Measurements from ENCODE around the gene LRRC49. TPM values are rescaled to one million over a fixed set of nuclear protein-coding genes. Genes with fewer than 3 reads are reported as not detected.

LRRC49 gene
- total and polyA plus RNA-seq, 10 of the 15 experiments (the other 5 are each of a cell fraction or from before 2014, with no cell fraction given) = 1.4 to 3.7 (median 2.9) TPM

GRCh38 chr15:70956201-70956995 lies 63.8 kb downstream of the LRRC49 start:
- CTCF ChIA-PET = no interaction called here
- Histone ChIP-seq H3K27ac (ENCODE audit: control insufficient read depth, insufficient read depth) (no peak overlapping the region), H2AFZ (ENCODE audit: control insufficient read depth, low read depth, low read length) (no peak overlapping the region), H3K4me2 (ENCODE audit: control insufficient read depth, insufficient read depth) (no peak overlapping the region), H3K79me2 (ENCODE audit: control insufficient read depth, insufficient read depth, low read length) (no peaks in the 10 kb centered on the region), H4K20me1 (ENCODE audit: control insufficient read depth, insufficient read depth) (no peaks in the 10 kb centered on the region), H3K9ac (ENCODE audit: control insufficient read depth, insufficient read depth, low read length) (no peak overlapping the region), H3K9me3 (replicated peaks; ENCODE audit: control insufficient read depth, insufficient read depth, low read length) (0 out of 3 replicates have a peak, but pooled peaks cover 1% of the 10 kb centered on the region), H3K4me1 (ENCODE audit: control insufficient read depth, insufficient read depth, low read length) (no peaks in the 10 kb centered on the region), H3K36me3 (ENCODE audit: control insufficient read depth in 2 of 2, insufficient read depth in 2 of 2, low read length in 1 of 2) (no peaks in the 10 kb centered on the region), H3K27me3 (replicated peaks in 1 of 2; ENCODE audit: control insufficient read depth in 2 of 2, insufficient read depth in 2 of 2, low read length in 1 of 2) (no peaks in the 10 kb centered on the region), H3K4me3 (no peak overlapping the region)
- RAD21 ChIA-PET (ENCODE audit: unreplicated experiment) = no interaction called here
- POLR2A ChIA-PET = no interaction called here
- in situ Hi-C loops (cut with MboI) = loop anchor here (25.0 kb wide), 1 partner anchor 481 kb away; no protein-coding TSS in a partner anchor
- DNase-seq (ENCODE audit: low read depth, low spot score) (no peak), FAIRE-seq (no peak), ATAC-seq (no peak)
- TF ChIP-seq PAX5 (IDR thresholded peaks at IDR 0.05; ENCODE audit: borderline replicate concordance, low read depth, low read length) (no peak), ZNF274 (IDR thresholded peaks at IDR 0.05; ENCODE audit: insufficient read depth, insufficient read length) (no peak), POU2F2 (IDR thresholded peaks at IDR 0.05; ENCODE audit: borderline replicate concordance, low read depth, low read length) (no peak), TCF7 (IDR thresholded peaks at IDR 0.05; ENCODE audit: borderline replicate concordance) (no peak)
- TF ChIP-seq, protein P1, sequence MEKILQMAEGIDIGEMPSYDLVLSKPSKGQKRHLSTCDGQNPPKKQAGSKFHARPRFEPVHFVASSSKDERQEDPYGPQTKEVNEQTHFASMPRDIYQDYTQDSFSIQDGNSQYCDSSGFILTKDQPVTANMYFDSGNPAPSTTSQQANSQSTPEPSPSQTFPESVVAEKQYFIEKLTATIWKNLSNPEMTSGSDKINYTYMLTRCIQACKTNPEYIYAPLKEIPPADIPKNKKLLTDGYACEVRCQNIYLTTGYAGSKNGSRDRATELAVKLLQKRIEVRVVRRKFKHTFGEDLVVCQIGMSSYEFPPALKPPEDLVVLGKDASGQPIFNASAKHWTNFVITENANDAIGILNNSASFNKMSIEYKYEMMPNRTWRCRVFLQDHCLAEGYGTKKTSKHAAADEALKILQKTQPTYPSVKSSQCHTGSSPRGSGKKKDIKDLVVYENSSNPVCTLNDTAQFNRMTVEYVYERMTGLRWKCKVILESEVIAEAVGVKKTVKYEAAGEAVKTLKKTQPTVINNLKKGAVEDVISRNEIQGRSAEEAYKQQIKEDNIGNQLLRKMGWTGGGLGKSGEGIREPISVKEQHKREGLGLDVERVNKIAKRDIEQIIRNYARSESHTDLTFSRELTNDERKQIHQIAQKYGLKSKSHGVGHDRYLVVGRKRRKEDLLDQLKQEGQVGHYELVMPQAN (conservative IDR thresholded peaks at IDR 0.05) = no peak
- intact Hi-C loops (cut with micrococcal nuclease; ENCODE audit: unreplicated experiment) = no loop called here
- SMC1A ChIA-PET (ENCODE audit: uncharacterized antibody, unreplicated experiment) = no interaction called here
- BruUV-seq (replicated peaks) = no TSS peak
- WGBS (ENCODE audit: insufficient coverage, insufficient replicate concordance, low lambda C conversion rate, missing lambda C conversion rate) = 15% methylated on average over 3 of the region's 3 CpGs

Data from GM12878 (cell line).